Measurements from ENCODE around the gene COL2A1.
A peak's percentile ranks its signal among the peaks of the same experiment; 100 is the strongest.

COL2A1 gene

GRCh38 chr12:47987411-47988072 is 16.7 kb downstream of the COL2A1 start:
- Mint-ChIP-seq H3K4me3 (no peak overlapping the region), H3K36me3 (ENCODE audit: low read depth) (peaks cover 33% of the 10 kb centered on the region), H3K27ac (peak overlapping the region; percentile 62 to 75 (median 69)), H3K9me3 (no peaks in the 10 kb centered on the region), H3K4me1 (peaks cover 51% of the 10 kb centered on the region), H3K27me3 (ENCODE audit: low read depth) (peaks cover 41% of the 10 kb centered on the region)
- no peak for TF ChIP-seq CTCF (IDR thresholded peaks at IDR 0.05; ENCODE audit: unreplicated experiment in 3 of 3)

- H3K4me3 Mint-ChIP-seq, result no peak overlapping the region
- H3K27me3 Mint-ChIP-seq (ENCODE audit: low read depth), result peaks cover 37% of the 10 kb centered on the region
- no peak for TF ChIP-seq CTCF (IDR thresholded peaks at IDR 0.05; ENCODE audit: unreplicated experiment in 3 of 3)
- no peaks in the 10 kb centered on the region for H3K9me3 Mint-ChIP-seq
- peaks cover 47% of the 10 kb centered on the region for H3K4me1 Mint-ChIP-seq
- peaks cover 32% of the 10 kb centered on the region for H3K36me3 Mint-ChIP-seq (ENCODE audit: low read depth)
- H3K27ac Mint-ChIP-seq, result no peak overlapping the region
Observed at GRCh38 chr12:47986832-47987231, 17.4 kb downstream of the COL2A1 start.

GRCh38 chr12:47986291-47986660 is 18.0 kb downstream of the COL2A1 start:
- no peak for TF ChIP-seq CTCF (IDR thresholded peaks at IDR 0.05; ENCODE audit: unreplicated experiment in 3 of 3)
- H3K36me3 Mint-ChIP-seq (ENCODE audit: low read depth), result peaks cover 32% of the 10 kb centered on the region

GRCh38 chr12:47985596-47986290 is 18.5 kb downstream of the COL2A1 start:
- Mint-ChIP-seq H3K4me3 (no peak overlapping the region), H3K27ac (no peak overlapping the region), H3K36me3 (ENCODE audit: low read depth) (peaks cover 29% of the 10 kb centered on the region), H3K9me3 (no peaks in the 10 kb centered on the region), H3K27me3 (ENCODE audit: low read depth) (peaks cover 34% of the 10 kb centered on the region), H3K4me1 (peaks cover 36% of the 10 kb centered on the region)
- TF ChIP-seq CTCF (IDR thresholded peaks at IDR 0.05; ENCODE audit: unreplicated experiment in 3 of 3), result no peak

More at GRCh38 chr12:47986291-47986660, 18.0 kb downstream of the COL2A1 start:
- Mint-ChIP-seq H3K9me3 (no peaks in the 10 kb centered on the region), H3K27ac (no peak overlapping the region), H3K4me1 (peaks cover 41% of the 10 kb centered on the region), H3K27me3 (ENCODE audit: low read depth) (peaks cover 35% of the 10 kb centered on the region), H3K4me3 (no peak overlapping the region)

GRCh38 chr12:47984331-47984801 is 19.9 kb downstream of the COL2A1 start:
- H3K4me3 Mint-ChIP-seq, result no peak overlapping the region
- no peaks in the 10 kb centered on the region for H3K9me3 Mint-ChIP-seq
- peaks cover 25% of the 10 kb centered on the region for H3K36me3 Mint-ChIP-seq (ENCODE audit: low read depth)
- no peak overlapping the region for H3K27ac Mint-ChIP-seq
- TF ChIP-seq CTCF (IDR thresholded peaks at IDR 0.05; ENCODE audit: unreplicated experiment in 3 of 3), result no peak
- peaks cover 24% of the 10 kb centered on the region for H3K4me1 Mint-ChIP-seq
- peaks cover 30% of the 10 kb centered on the region for H3K27me3 Mint-ChIP-seq (ENCODE audit: low read depth)

Data from nephron (organoid).